ENCODE results near the gene OR10AD1.

- TF ChIP-seq POLR2A (IDR thresholded peaks at IDR 0.05) (no peak), CTCF (IDR thresholded peaks at IDR 0.05) (no peak)
Observed at GRCh38 chr12:48187916-48188695, 15.0 kb downstream of the OR10AD1 start.

Data from breast epithelium (tissue), 3 donors.